GM12892 (cell line): ENCODE results near the gene OTUD5.

ENCODE experiments used
- POLR2A ChIP-seq: IDR thresholded peaks from 2 replicates; pipeline ENCODE4 v1.6.1; 2011; ENCODE audit warnings: low read depth, low read length, control low read depth
- POLR2AphosphoS5 ChIP-seq: IDR thresholded peaks from 2 replicates; pipeline ENCODE4 v1.6.1; 2011; ENCODE audit warnings: low read depth, low read length, control low read depth
- TAF1 ChIP-seq: IDR thresholded peaks from 2 replicates; pipeline ENCODE4 v1.6.1; 2011; ENCODE audit warnings: low read depth, mild to moderate bottlenecking, control low read depth, low read length, borderline replicate concordance

- TF ChIP-seq POLR2A = no peak
- no peak for TF ChIP-seq POLR2AphosphoS5
- TF ChIP-seq TAF1 = no peak
These were observed 20.9 kb downstream of the OTUD5 start for GRCh38 chrX:48936429-48937053.
